ENCODE results near the gene FUBP3.

- TF ChIP-seq CTCF (IDR thresholded peaks at IDR 0.05; ENCODE audit: low read depth, low read length, poor library complexity, severe bottlenecking) = no peak
- TF ChIP-seq EZH2phosphoT487 (IDR thresholded peaks at IDR 0.05; ENCODE audit: borderline replicate concordance, low read length) = no peak
Measured at GRCh38 chr9:130639866-130640555, 60.6 kb downstream of the FUBP3 start.

All from DOHH2 (cell line).